CD8-positive, alpha-beta memory T cell (primary cell): ENCODE measurements around the gene FRMD4A. TPM values are rescaled to one million over a fixed set of nuclear protein-coding genes. Genes with fewer than 3 reads are reported as not detected.
"Not testable (repeated sequence)": the region's sequence is repeated elsewhere in the genome, so short reads cannot be mapped to it uniquely, and the experiment has no call there.

ENCODE experiments used
- CTCF ChIA-PET: fragments of 350-600 bp; sonication (Branson Sonifier 250); formaldehyde crosslinking; loops from one replicate; lab custom pipeline; 2021; ENCODE audit warnings: antibody characterized with exemption; lab: Charles Lee
- POLR2A ChIA-PET: fragments of 350-600 bp; sonication (Branson Sonifier 250); formaldehyde crosslinking; loops from one replicate; lab custom pipeline; 2021; ENCODE audit warnings: antibody characterized with exemption; lab: Charles Lee
- DNase-seq, 5 donors: peaks; one replicate each; pipeline versions ENCODE4 v3.0.0 to v3.0.0-alpha.2; 2020 to 2022; ENCODE audit warnings: mixed read lengths in 1 of 5
- H3K27ac ChIP-seq: one replicate; pipeline ENCODE4 v1.7.0; 2013; ENCODE audit warnings: low read depth, mild to moderate bottlenecking, low read length, moderate library complexity
- H3K27me3 ChIP-seq: 2 replicates; pipeline ENCODE4 v1.7.0; 2013; ENCODE audit warnings: low read length, mild to moderate bottlenecking; ENCODE audit not compliant: insufficient read depth, poor library complexity, severe bottlenecking
- H3K36me3 ChIP-seq: 2 replicates; pipeline ENCODE4 v1.7.0; 2013; ENCODE audit warnings: mild to moderate bottlenecking, low read length, moderate library complexity; ENCODE audit not compliant: insufficient read depth
- H3K4me1 ChIP-seq: 2 replicates; pipeline ENCODE4 v1.7.0; 2013; ENCODE audit warnings: mild to moderate bottlenecking, low read length, moderate library complexity; ENCODE audit not compliant: insufficient read depth
- H3K4me3 ChIP-seq: 2 replicates; pipeline ENCODE4 v1.7.0; 2013; ENCODE audit warnings: mild to moderate bottlenecking, low read length
- H3K9me3 ChIP-seq: 2 replicates; pipeline ENCODE4 v1.7.0; 2013; ENCODE audit warnings: mild to moderate bottlenecking, low read length
- H3K27ac Mint-ChIP-seq, 8 donors: one replicate each; pipeline ENCODE4 v1.8.0; 2020 to 2021; ENCODE audit warnings: mixed read lengths in 8 of 8, mild to moderate bottlenecking in 6 of 8, inconsistent platforms in 3 of 8, moderate library complexity in 3 of 8
- H3K27me3 Mint-ChIP-seq, 2 donors: one replicate each; pipeline ENCODE4 v1.8.0; 2020 to 2021; ENCODE audit warnings: mixed read lengths in 2 of 2, mild to moderate bottlenecking in 1 of 2, moderate library complexity in 1 of 2
- H3K36me3 Mint-ChIP-seq, 3 donors: one replicate each; pipeline ENCODE4 v1.8.0; 2020 to 2021; ENCODE audit warnings: mixed read lengths in 3 of 3, inconsistent platforms in 1 of 3, mild to moderate bottlenecking in 1 of 3
- H3K4me1 Mint-ChIP-seq, 3 donors: one replicate each; pipeline ENCODE4 v1.8.0; 2020 to 2021; ENCODE audit warnings: mixed read lengths in 3 of 3, inconsistent platforms in 1 of 3, mild to moderate bottlenecking in 1 of 3
- H3K4me3 Mint-ChIP-seq, 7 donors: one replicate each; pipeline ENCODE4 v1.8.0; 2020 to 2021; ENCODE audit warnings: mixed read lengths in 7 of 7, mild to moderate bottlenecking in 6 of 7, moderate library complexity in 4 of 7, inconsistent platforms in 2 of 7
- H3K9me3 Mint-ChIP-seq, 5 donors: one replicate each; pipeline ENCODE4 v1.8.0; 2020 to 2022; ENCODE audit warnings: mixed read lengths in 5 of 5, mild to moderate bottlenecking in 3 of 5, moderate library complexity in 2 of 5, inconsistent platforms in 1 of 5
- polyA plus RNA-seq: library from polyadenylated mRNA; unstranded; fragments of 300-500 nt; fragmentation: Illumina TruSeq; gene quantifications from one replicate; pipeline ENCODE4 v1.2.3, GENCODE V29; 2021
- total RNA-seq, 2 experiments: library from RNA; stranded (reverse); gene quantifications; one replicate each; pipeline ENCODE4 v1.2.3, GENCODE V29; 2021

Gene FRMD4A
- total and polyA plus RNA-seq, 3 experiments from 2014 or later, result 0.21 to 2.7 (median 2.1) TPM

DNA sequence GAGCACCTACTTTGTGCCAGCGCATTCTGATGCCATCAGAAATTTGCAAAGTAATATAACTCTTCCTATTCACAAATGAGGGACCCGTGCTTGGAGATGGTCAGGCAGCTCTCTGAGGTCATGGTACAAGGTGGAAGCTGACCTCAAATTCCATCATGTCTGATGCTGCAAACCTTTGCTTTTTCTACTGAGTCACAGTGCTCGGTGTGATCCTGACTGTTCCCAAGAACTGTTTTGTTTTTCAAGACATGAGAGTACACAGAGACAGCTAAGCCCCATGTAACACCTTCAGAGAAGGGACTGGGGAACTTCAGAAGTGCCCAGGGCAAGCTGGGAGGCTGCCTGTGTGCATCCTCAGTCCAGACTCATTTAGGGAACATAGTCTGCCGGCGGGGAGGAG is 111.3 kb downstream of the FRMD4A start:
- no peak overlapping the region for H3K4me3 ChIP-seq
- Mint-ChIP-seq H3K9me3 (no peaks in the 10 kb centered on the region), H3K4me1 (no peaks in the 10 kb centered on the region), H3K27ac (no peak overlapping the region), H3K4me3 (no peak overlapping the region), H3K27me3 (peaks cover 10 to 48% of the 10 kb centered on the region in 2 donors), H3K36me3 (peaks cover 0 to 1% (median 0%) of the 10 kb centered on the region in 3 donors)
- H3K27ac ChIP-seq, result no peak overlapping the region
- CTCF ChIA-PET, result no interaction called here
- H3K9me3 ChIP-seq, result no peaks in the 10 kb centered on the region
- POLR2A ChIA-PET, result no interaction called here
- no peaks in the 10 kb centered on the region for H3K27me3 ChIP-seq
- H3K36me3 ChIP-seq, result no peaks in the 10 kb centered on the region
- no peak for DNase-seq
- no peaks in the 10 kb centered on the region for H3K4me1 ChIP-seq

DNA sequence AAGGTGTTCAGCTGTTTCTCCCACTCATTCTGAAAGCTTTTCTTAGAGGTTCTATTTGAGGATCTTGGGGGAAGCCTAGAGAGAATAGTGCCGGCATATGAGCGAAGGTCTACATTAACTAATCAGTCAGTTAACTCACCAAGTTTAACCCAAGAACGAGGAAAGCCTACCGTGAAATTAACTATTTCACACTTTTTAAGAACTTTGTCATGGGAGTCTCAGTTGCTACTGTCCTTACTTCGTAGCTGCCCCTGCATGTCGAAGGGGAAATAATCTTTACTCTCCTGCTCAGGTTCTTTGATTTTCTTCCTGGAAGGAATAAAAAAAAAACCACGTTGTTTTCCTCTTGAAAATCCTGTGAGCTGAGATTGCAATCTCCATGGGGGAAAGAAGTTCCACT is 115.1 kb downstream of the FRMD4A start:
- H3K4me3 Mint-ChIP-seq, result no peak overlapping the region
- no peaks in the 10 kb centered on the region for H3K36me3 ChIP-seq
- no peaks in the 10 kb centered on the region for H3K9me3 Mint-ChIP-seq
- H3K27me3 ChIP-seq, result no peaks in the 10 kb centered on the region
- H3K9me3 ChIP-seq, result no peaks in the 10 kb centered on the region
- no peaks in the 10 kb centered on the region for H3K4me1 ChIP-seq
- no peak overlapping the region for H3K4me3 ChIP-seq
- H3K36me3 Mint-ChIP-seq, result peaks cover 0 to 1% (median 0%) of the 10 kb centered on the region in 3 donors
- no peak overlapping the region for H3K27ac ChIP-seq
- DNase-seq, result no peak
- H3K27ac Mint-ChIP-seq, result no peak overlapping the region
- ChIA-PET CTCF (no interaction called here), POLR2A (no interaction called here)
- no peaks in the 10 kb centered on the region for H3K4me1 Mint-ChIP-seq
- H3K27me3 Mint-ChIP-seq, result peaks cover 9 to 38% of the 10 kb centered on the region in 2 donors

DNA sequence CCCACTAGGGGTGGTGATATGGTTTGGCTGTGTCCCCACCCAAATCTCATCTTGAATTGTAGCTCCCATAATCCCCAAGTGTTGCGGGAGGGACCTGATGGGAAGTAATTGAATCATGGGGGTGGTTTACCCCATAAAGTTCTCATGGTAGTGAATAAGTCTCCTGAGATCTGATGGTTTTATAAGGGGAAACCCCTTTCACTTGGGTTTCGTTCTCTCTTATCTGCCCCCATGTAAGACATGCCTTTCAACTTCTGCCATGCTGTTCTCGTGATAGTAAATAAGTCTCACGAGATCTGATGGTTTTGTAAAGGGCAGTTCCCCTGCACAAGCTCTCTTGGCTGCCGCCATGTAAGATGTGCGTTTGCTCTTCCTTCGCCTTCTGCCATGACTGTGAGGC is 117.0 kb downstream of the FRMD4A start:
- H3K27me3 ChIP-seq, POLR2A ChIA-PET: not testable (repeated sequence)

DNA sequence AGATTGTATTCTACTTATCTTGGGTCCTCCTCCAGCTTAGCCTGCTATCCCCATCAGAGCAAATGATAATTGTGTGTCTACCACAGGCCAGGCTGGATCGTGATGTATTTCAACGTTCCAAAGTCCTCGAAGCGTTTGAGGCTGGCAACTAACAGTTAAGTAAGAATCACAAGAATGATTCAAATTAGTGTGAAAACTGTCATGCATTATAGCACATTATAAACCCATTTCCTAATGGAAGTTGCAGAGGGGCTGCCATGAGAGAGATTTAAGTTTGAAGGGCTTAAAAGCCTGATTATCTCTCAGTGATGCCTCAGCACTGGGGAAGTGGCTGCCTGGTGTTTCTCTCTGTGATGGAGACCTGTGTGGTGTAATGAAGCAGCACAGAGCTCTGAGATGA is 119.1 kb downstream of the FRMD4A start:
- Histone ChIP-seq H3K27me3 (no peaks in the 10 kb centered on the region), H3K36me3 (no peaks in the 10 kb centered on the region), H3K27ac (no peak overlapping the region), H3K4me1 (no peaks in the 10 kb centered on the region), H3K9me3 (no peaks in the 10 kb centered on the region), H3K4me3 (no peak overlapping the region)
- CTCF ChIA-PET, result no interaction called here
- Mint-ChIP-seq H3K4me1 (no peaks in the 10 kb centered on the region), H3K9me3 (no peaks in the 10 kb centered on the region), H3K27me3 (peaks cover 8 to 17% of the 10 kb centered on the region in 2 donors), H3K4me3 (no peak overlapping the region), H3K36me3 (peaks cover 0 to under 1% (median 0%) of the 10 kb centered on the region in 3 donors), H3K27ac (no peak overlapping the region)
- POLR2A ChIA-PET, result no interaction called here
- DNase-seq, result no peak

More for the DNA sequence above, 117.0 kb downstream of the FRMD4A start:
- DNase-seq, H3K4me1 Mint-ChIP-seq, H3K4me1 ChIP-seq, H3K4me3 ChIP-seq, H3K36me3 Mint-ChIP-seq, H3K4me3 Mint-ChIP-seq, H3K9me3 Mint-ChIP-seq, H3K27ac ChIP-seq, H3K36me3 ChIP-seq, H3K9me3 ChIP-seq, H3K27ac Mint-ChIP-seq: not testable (repeated sequence)
- CTCF ChIA-PET, result interaction anchor here (0.6 kb wide), 1 partner anchor 601 kb away, joined by 3 read pairs; no protein-coding TSS in a partner anchor
- H3K27me3 Mint-ChIP-seq, result peaks cover 10 to 24% of the 10 kb centered on the region in 2 donors

DNA sequence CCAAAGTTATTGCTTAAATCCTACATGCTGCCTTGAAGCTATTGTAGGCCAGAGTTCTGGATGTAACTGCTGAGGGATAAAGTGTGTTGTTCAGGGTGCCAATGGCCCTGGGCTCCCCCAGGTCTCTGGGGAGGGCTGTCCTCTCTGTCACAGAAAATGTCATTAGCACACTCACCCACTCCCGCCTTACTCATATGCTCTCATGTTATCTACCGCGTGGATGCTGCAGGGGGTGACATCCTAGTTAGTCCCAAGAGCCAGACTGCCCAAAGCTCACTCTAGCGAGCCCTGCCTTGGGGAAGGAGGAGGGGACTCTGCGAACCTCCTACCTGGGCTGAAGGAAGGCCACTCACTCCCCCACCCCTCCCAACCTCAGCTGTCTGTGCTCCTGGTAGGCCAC is 122.5 kb downstream of the FRMD4A start:
- Mint-ChIP-seq H3K4me1 (no peaks in the 10 kb centered on the region), H3K9me3 (no peaks in the 10 kb centered on the region), H3K4me3 (no peak overlapping the region), H3K27ac (no peak overlapping the region), H3K36me3 (no peaks in the 10 kb centered on the region), H3K27me3 (peaks cover 6 to 7% of the 10 kb centered on the region in 2 donors)
- no peaks in the 10 kb centered on the region for H3K36me3 ChIP-seq
- no peak overlapping the region for H3K4me3 ChIP-seq
- ChIA-PET CTCF (interaction anchor here (1.2 kb wide), 1 partner anchor 11 kb away, joined by 3 read pairs; no protein-coding TSS in a partner anchor), POLR2A (no interaction called here)
- H3K27me3 ChIP-seq, result no peaks in the 10 kb centered on the region
- no peaks in the 10 kb centered on the region for H3K4me1 ChIP-seq
- H3K9me3 ChIP-seq, result no peaks in the 10 kb centered on the region
- H3K27ac ChIP-seq, result no peak overlapping the region
- no peak for DNase-seq

DNA sequence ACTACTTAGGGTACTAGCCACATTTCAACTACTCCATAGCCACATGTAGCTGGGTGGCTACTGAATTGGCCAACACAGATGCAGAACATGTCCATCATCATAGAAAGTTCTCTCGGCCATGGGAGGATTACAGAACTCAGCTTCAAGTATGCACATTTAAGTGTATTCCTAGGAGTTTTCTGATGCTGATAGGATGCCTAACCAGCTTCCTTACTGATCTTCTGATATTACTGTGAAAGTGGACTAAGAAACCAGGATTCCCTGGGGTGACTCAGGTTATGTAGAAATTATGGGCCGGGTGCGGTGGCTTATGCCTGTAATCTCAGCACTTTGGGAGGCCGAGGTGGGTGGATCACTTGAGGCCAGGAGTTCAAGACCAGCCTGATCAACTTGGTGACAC is 125.5 kb downstream of the FRMD4A start:
- H3K27ac ChIP-seq, result no peak overlapping the region
- H3K27me3 ChIP-seq, result no peaks in the 10 kb centered on the region
- Mint-ChIP-seq H3K36me3 (no peaks in the 10 kb centered on the region), H3K9me3 (no peaks in the 10 kb centered on the region), H3K27ac (no peak overlapping the region), H3K4me1 (no peaks in the 10 kb centered on the region), H3K4me3 (no peak overlapping the region), H3K27me3 (peaks cover 10% of the 10 kb centered on the region in 2 donors)
- ChIA-PET POLR2A (no interaction called here), CTCF (interaction anchor here (0.9 kb wide), 1 partner anchor 8 kb away, joined by 3 read pairs; no protein-coding TSS in a partner anchor)
- no peaks in the 10 kb centered on the region for H3K36me3 ChIP-seq
- no peaks in the 10 kb centered on the region for H3K4me1 ChIP-seq
- DNase-seq, result no peak
- H3K4me3 ChIP-seq, result no peak overlapping the region
- no peaks in the 10 kb centered on the region for H3K9me3 ChIP-seq

DNA sequence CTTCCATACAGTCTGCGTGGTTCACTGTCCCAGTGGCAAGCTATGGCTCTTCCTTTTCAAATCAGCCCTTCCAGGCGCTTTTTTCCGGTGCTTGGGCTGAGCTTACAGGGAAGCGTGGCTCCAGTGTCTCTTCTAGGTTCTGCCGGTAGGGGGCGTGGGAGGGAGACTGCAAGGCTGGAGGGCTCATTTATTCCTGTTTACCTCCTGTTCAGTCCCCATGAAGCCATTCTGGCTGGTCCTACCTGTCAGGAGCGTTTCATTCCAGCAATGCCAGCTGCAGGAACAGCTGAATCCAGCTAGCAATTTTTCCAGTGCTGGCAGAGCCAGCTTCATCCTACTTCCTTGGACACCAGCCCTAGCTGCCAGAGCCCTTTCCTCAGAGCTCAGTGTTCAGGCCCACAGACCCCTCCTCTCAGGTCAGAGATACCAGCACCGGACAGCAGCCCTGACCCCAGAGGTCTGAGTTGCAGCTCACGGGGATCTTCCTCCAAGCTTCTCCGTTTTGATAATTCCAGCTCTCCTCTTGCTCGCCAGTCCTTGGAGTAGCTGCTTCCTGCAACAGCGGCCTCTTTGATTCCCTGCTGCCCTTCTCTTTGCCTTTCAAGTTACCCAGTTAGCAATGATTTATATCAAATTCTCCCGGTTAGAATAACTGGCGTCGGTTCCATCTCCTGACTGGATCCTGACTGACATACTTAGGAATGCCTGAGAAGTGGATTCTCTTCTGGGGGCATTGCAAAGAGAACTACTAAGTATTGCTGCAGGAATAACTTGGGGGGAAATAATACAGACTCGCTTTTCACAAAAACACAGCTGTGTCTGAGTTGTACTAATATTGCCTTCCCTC is 129.8 kb downstream of the FRMD4A start:
- no peaks in the 10 kb centered on the region for H3K4me1 Mint-ChIP-seq
- H3K4me3 Mint-ChIP-seq, result no peak overlapping the region
- no peak overlapping the region for H3K27ac Mint-ChIP-seq
- Histone ChIP-seq H3K27me3 (no peaks in the 10 kb centered on the region), H3K4me1 (no peaks in the 10 kb centered on the region), H3K27ac (no peak overlapping the region), H3K36me3 (no peaks in the 10 kb centered on the region), H3K4me3 (no peak overlapping the region), H3K9me3 (no peaks in the 10 kb centered on the region)
- H3K9me3 Mint-ChIP-seq, result no peaks in the 10 kb centered on the region
- DNase-seq, result no peak
- no peaks in the 10 kb centered on the region for H3K36me3 Mint-ChIP-seq
- H3K27me3 Mint-ChIP-seq, result peaks cover 27 to 34% of the 10 kb centered on the region in 2 donors
- ChIA-PET POLR2A (no interaction called here), CTCF (interaction anchor here (1.4 kb wide), 1 partner anchor 12 kb away, joined by 3 read pairs; no protein-coding TSS in a partner anchor)

DNA sequence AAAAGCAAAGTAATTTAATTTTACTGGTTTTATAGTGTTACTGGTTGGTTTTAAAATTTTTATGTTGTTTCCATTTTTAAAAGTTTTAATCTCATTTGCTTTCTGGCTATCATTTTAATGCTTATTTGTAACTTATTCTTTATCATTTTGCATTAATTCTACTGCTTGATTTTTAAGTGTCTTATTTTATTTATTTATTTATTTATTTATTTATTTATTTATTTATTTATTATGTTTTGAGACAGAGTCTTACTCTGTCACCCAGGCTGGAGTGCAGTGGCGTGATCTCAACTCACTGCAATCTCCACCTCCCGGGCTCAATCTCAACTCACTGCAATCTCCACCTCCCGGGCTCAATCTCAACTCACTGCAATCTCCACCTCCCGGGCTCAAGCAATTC is 131.6 kb downstream of the FRMD4A start:
- DNase-seq, H3K27ac Mint-ChIP-seq, H3K36me3 ChIP-seq, H3K4me1 ChIP-seq, H3K4me1 Mint-ChIP-seq, H3K4me3 ChIP-seq, H3K27ac ChIP-seq, H3K27me3 ChIP-seq, H3K4me3 Mint-ChIP-seq, H3K9me3 ChIP-seq, H3K9me3 Mint-ChIP-seq, POLR2A ChIA-PET, H3K36me3 Mint-ChIP-seq: not testable (repeated sequence)
- CTCF ChIA-PET, result interaction anchor here (1.2 to 4.7 kb wide), 2 partner anchors 15 to 638 kb away, joined by 3 to 29 read pairs; no protein-coding TSS in a partner anchor
- peaks cover 32 to 48% of the 10 kb centered on the region in 2 donors for H3K27me3 Mint-ChIP-seq
